Upper lobe of right lung (tissue), 1 donor: ENCODE measurements around the gene FN1. TPM values are rescaled to one million over a fixed set of nuclear protein-coding genes. Genes with fewer than 3 reads are reported as not detected.

Experiments
- ATAC-seq: fragments of 200-7000 bp; cut with Tn5 transposase; one replicate; pipeline ENCODE4 v1.9.1; 2020; ENCODE audit warnings: mild to moderate bottlenecking, moderate library complexity
- DNase-seq: peaks from one replicate; pipeline ENCODE4 v3.0.0-alpha.2; 2020
- H3K27ac ChIP-seq: fragments of 200-600 bp; one replicate; pipeline ENCODE4 v1.8.0; 2022
- H3K27me3 ChIP-seq: fragments of 200-600 bp; one replicate; pipeline ENCODE4 v1.8.0; 2022; ENCODE audit warnings: mild to moderate bottlenecking
- H3K36me3 ChIP-seq: fragments of 200-600 bp; one replicate; pipeline ENCODE4 v1.8.0; 2022
- H3K4me1 ChIP-seq: fragments of 200-600 bp; one replicate; pipeline ENCODE4 v1.8.0; 2022
- H3K4me3 ChIP-seq: fragments of 200-600 bp; one replicate; pipeline ENCODE4 v1.8.0; 2022; ENCODE audit warnings: mild to moderate bottlenecking
- H3K9me3 ChIP-seq: fragments of 200-600 bp; one replicate; pipeline ENCODE4 v1.8.0; 2022
- CTCF ChIP-seq: fragments of 200-600 bp; IDR thresholded peaks from one replicate; pipeline ENCODE4 v1.8.0; 2022; ENCODE audit warnings: antibody characterized with exemption
- intact Hi-C: fragments of 100-400 bp; cut with DNase I; formaldehyde crosslinking; loops from one replicate; pipeline ENCODE4 v1.11.0; 2022
- total RNA-seq: library from RNA; stranded (reverse); fragmentation: NEBNext Ultra II Directional; extraction: Animal tissue kit (Norgen Biotek cat#: 25700); gene quantifications from one replicate; pipeline ENCODE4 v1.2.1, GENCODE V29; 2021
- donor health status: DM: no; HTN: yes; CAD: no; lungs with severe emphysema.

The FN1 gene
- total RNA-seq, 1 donor from 2014 or later, result 955 TPM

- H3K4me1 ChIP-seq, result no peaks in the 10 kb centered on the region
- H3K9me3 ChIP-seq, result no peaks in the 10 kb centered on the region
- H3K27me3 ChIP-seq, result no peaks in the 10 kb centered on the region
- no peak overlapping the region for H3K4me3 ChIP-seq
- H3K27ac ChIP-seq, result no peak overlapping the region
- no peaks in the 10 kb centered on the region for H3K36me3 ChIP-seq
- TF ChIP-seq CTCF, result no peak
- ATAC-seq, result no peak
- DNase-seq, result no peak
- intact Hi-C loops, result no loop called here
These were observed 43.3 kb upstream of the FN1 start for GRCh38 chr2:215479121-215479520.

GRCh38 chr2:215476424-215476823, 40.6 kb upstream of the FN1 start:
- intact Hi-C loops, result no loop called here
- TF ChIP-seq CTCF, result no peak
- Histone ChIP-seq H3K36me3 (no peaks in the 10 kb centered on the region), H3K4me3 (no peak overlapping the region), H3K4me1 (no peaks in the 10 kb centered on the region), H3K9me3 (no peaks in the 10 kb centered on the region), H3K27ac (no peak overlapping the region), H3K27me3 (no peaks in the 10 kb centered on the region)
- ATAC-seq (no peak), DNase-seq (no peak)

DNA sequence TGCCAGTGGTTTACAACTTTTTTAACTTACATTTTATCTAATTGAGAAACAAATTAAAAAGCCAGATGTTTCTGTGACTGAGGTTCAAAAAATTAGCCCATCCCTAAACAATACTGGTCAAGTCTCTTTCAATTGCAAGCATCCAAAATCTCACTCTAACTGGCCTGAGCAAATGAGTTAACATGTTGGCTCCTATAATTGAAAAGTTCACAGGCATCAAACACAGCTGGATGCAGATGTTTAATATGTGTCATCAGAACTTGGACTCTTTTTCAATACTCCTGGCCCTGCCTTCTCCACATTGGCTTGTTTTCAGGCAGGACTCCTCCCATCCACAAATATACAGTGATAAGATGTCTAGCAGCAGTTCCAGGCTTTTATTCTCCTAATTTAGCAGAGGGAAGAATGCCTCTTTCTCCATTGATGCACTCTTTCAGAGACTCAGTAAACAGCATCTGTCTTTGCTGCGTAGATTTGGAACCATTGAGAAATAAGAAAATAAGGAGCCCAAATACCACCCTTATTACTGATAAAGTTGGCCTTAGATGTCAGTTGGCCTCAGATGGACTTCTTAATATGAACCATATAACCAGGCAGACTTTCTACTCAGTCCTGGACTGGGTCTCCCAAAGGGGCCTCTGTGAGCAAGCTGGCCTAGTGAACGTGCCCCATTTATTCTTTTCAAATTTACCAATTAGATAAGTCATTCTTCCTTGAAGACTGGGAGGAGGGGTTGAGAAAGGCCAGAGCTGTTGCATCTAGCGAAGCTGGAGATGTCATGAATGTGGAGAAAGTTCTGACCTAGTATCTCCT, 30.4 kb upstream of the FN1 start:
- Histone ChIP-seq H3K36me3 (no peaks in the 10 kb centered on the region), H3K27me3 (no peaks in the 10 kb centered on the region), H3K4me3 (no peak overlapping the region), H3K4me1 (no peaks in the 10 kb centered on the region), H3K27ac (no peak overlapping the region), H3K9me3 (no peaks in the 10 kb centered on the region)
- ATAC-seq (no peak), DNase-seq (no peak)
- TF ChIP-seq CTCF, result no peak
- intact Hi-C loops, result no loop called here

GRCh38 chr2:215465256-215465655, 29.4 kb upstream of the FN1 start:
- no peak for ATAC-seq
- Histone ChIP-seq H3K27me3 (no peaks in the 10 kb centered on the region), H3K36me3 (no peaks in the 10 kb centered on the region), H3K4me3 (no peak overlapping the region), H3K4me1 (no peaks in the 10 kb centered on the region), H3K27ac (no peak overlapping the region), H3K9me3 (no peaks in the 10 kb centered on the region)
- no peak for DNase-seq
- TF ChIP-seq CTCF, result no peak
- intact Hi-C loops, result no loop called here

- intact Hi-C loops, result no loop called here
- Histone ChIP-seq H3K27ac (no peak overlapping the region), H3K27me3 (no peaks in the 10 kb centered on the region), H3K4me3 (no peak overlapping the region), H3K36me3 (no peaks in the 10 kb centered on the region), H3K9me3 (no peaks in the 10 kb centered on the region), H3K4me1 (no peaks in the 10 kb centered on the region)
- DNase-seq (no peak), ATAC-seq (no peak)
- no peak for TF ChIP-seq CTCF
These were observed 26.1 kb upstream of the FN1 start for GRCh38 chr2:215461836-215462532.
